Esophagus squamous epithelium (tissue), 5 donors: ENCODE results near the gene ASB2. TPM values are rescaled to one million over a fixed set of nuclear protein-coding genes. Genes with fewer than 3 reads are reported as not detected.

ENCODE experiments used
- DNase-seq: peaks from one replicate; lab custom pipeline; 2025; lab: John Stamatoyannopoulos, UW
- H3K27ac ChIP-seq, 4 donors: fragments of 200-600 bp; sonication (generic); one replicate each; pipeline ENCODE4 v1.5.1; 2016 to 2019; ENCODE audit warnings: mild to moderate bottlenecking in 1 of 4
- H3K27me3 ChIP-seq, 4 donors: fragments of 200-600 bp; sonication (generic); 1 replicate in 3 of 4; 2 replicates in 1 of 4; pipeline versions ENCODE4 v1.5.1 to v1.6.0; 2017 to 2021; ENCODE audit warnings: antibody characterized with exemption in 1 of 4
- H3K36me3 ChIP-seq, 3 donors: fragments of 200-600 bp; sonication (generic); one replicate each; pipeline ENCODE4 v1.5.1; 2016 to 2019
- H3K4me1 ChIP-seq, 3 donors: fragments of 200-600 bp; sonication (generic); one replicate each; pipeline ENCODE4 v1.5.1; 2017 to 2019
- H3K4me3 ChIP-seq, 4 donors: fragments of 200-600 bp; sonication (generic); 1 replicate in 3 of 4; 2 replicates in 1 of 4; pipeline ENCODE4 v1.5.1; 2016 to 2019; ENCODE audit warnings: mild to moderate bottlenecking in 2 of 4, moderate library complexity in 1 of 4
- H3K9me3 ChIP-seq, 3 donors: fragments of 200-600 bp; sonication (generic); one replicate each; pipeline ENCODE4 v1.5.1; 2016 to 2019
- CTCF ChIP-seq, 6 experiments: fragments of 450-650 bp in 4 of 6; fragments of 200-600 bp in 2 of 6; sonication (generic) in 2 of 6; IDR thresholded peaks; one replicate each; pipeline ENCODE4 v1.5.1; 2016 to 2019; ENCODE audit warnings: antibody characterized with exemption in 6 of 6, mild to moderate bottlenecking in 4 of 6, moderate library complexity in 4 of 6
- POLR2A ChIP-seq, 4 donors: fragments of 450-650 bp; IDR thresholded peaks; one replicate each; pipeline ENCODE4 v1.6.1; 2017; ENCODE audit warnings: antibody characterized with exemption in 4 of 4, mild to moderate bottlenecking in 4 of 4, moderate library complexity in 3 of 4
- WGBS, 2 donors: methylation state at CpG; one replicate each; pipeline ENCODE4 v1.1.5; 2018; 5-methylcytosine and 5-hydroxymethylcytosine counted together
- intact Hi-C: fragments of 100-400 bp; cut with DNase I; formaldehyde crosslinking; loops from one replicate; pipeline ENCODE4 v1.15.0; 2022
- total RNA-seq, 4 donors: library from RNA; depleted of rRNA; stranded (reverse); fragments of >200 nt; gene quantifications; one replicate each; pipeline ENCODE4 v1.1.0, GENCODE V29; 2016
- donor health status: DM: yes; HTN: yes; CAD: no.

Gene ASB2
- total RNA-seq, 4 donors from 2014 or later = 0.83 to 8.8 (median 3.7) TPM

- no peak for DNase-seq
- Histone ChIP-seq H3K4me1 (peaks cover 0 to 15% (median 12%) of the 10 kb centered on the region in 3 donors), H3K36me3 (no peaks in the 10 kb centered on the region), H3K4me3 (peak overlapping the region in 1 of 4 donors; percentile 28), H3K9me3 (no peaks in the 10 kb centered on the region), H3K27me3 (peaks cover 0 to 54% (median 2%) of the 10 kb centered on the region in 4 donors), H3K27ac (no peak overlapping the region)
- TF ChIP-seq POLR2A (IDR thresholded peaks at IDR 0.05) (no peak), CTCF (IDR thresholded peaks at IDR 0.05) (peak; percentile 93 to 97 (median 95))
- intact Hi-C loops = loop anchor here (5.0 kb wide), 1 partner anchor 64 kb away; no protein-coding TSS in a partner anchor
- WGBS, 2 donors = 40 to 42% methylated on average over 16 to 19 of the region's 26 CpGs
Observed at GRCh38 chr14:94001501-94002396, 25.4 kb upstream of the ASB2 start.

DNA sequence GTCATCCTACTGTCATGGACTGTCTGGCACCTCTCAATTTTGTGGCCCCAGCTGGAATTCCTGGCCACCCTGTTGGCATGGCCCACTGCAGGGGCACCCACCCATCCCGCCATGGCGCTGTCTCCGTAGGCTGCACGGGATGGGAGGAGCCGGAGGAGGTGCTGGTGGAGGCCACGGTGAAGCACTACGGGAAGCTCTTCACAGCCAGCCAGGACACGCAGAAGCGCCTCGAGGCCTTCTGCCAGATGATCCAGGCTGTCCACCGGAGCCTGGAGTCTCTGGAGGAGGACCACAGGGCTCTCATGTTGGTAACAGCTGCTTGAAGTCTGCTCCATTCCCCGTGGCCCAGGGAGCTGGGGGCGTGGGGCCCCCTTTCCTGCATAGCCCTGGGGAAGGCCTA is 24.6 kb upstream of the ASB2 start:
- Histone ChIP-seq H3K27me3 (peaks cover 0 to 55% (median 2%) of the 10 kb centered on the region in 4 donors), H3K27ac (no peak overlapping the region), H3K9me3 (no peaks in the 10 kb centered on the region), H3K4me3 (no peak overlapping the region), H3K36me3 (no peaks in the 10 kb centered on the region), H3K4me1 (peaks cover 0 to 19% (median 12%) of the 10 kb centered on the region in 3 donors)
- no peak for TF ChIP-seq CTCF (IDR thresholded peaks at IDR 0.05)
- TF ChIP-seq POLR2A (IDR thresholded peaks at IDR 0.05) = no peak
- WGBS, 2 donors = 40% methylated on average over 9 of the region's 13 CpGs; no CpG with 5 or more reads in 1 of the 2 donors
- DNase-seq = no peak
- intact Hi-C loops = loop anchor here (5.0 kb wide), 1 partner anchor 64 kb away; no protein-coding TSS in a partner anchor

- no peak for TF ChIP-seq POLR2A (IDR thresholded peaks at IDR 0.05)
- no peak for TF ChIP-seq CTCF (IDR thresholded peaks at IDR 0.05)
- 87 to 88% methylated on average over 4 to 6 of the region's 6 CpGs for WGBS, 2 donors
- H3K36me3 ChIP-seq = no peaks in the 10 kb centered on the region
- H3K4me3 ChIP-seq = no peak overlapping the region
- H3K4me1 ChIP-seq = peaks cover 0 to 27% (median 19%) of the 10 kb centered on the region in 3 donors
- H3K27ac ChIP-seq = no peak overlapping the region
- no peak for DNase-seq
- intact Hi-C loops = loop anchor here (5.0 kb wide), 1 partner anchor 63 kb away; no protein-coding TSS in a partner anchor
- H3K27me3 ChIP-seq = peaks cover 0 to 57% (median 2%) of the 10 kb centered on the region in 4 donors
- H3K9me3 ChIP-seq = no peaks in the 10 kb centered on the region
Observed at GRCh38 chr14:94000267-94000666, 23.9 kb upstream of the ASB2 start.

DNA sequence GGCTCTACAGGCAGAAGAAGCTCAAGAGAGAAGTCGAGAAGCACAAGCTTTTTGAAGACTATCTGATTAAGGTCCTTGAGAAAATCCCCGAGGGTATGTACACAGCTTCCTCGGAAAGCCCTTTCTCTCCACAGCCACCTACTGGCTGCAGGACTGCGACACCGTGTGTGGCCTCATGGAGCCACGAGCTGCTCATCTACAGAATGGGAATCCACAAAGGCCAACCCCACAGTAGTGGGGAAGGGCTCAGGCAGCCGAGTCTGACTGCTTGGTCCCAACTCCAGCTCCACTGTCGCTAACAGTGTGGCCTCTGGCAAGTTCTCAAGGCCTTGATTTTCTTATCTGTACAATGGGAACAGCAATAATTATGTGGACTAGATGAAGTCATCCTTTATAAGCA is 23.2 kb upstream of the ASB2 start:
- Histone ChIP-seq H3K27me3 (peaks cover 0 to 50% (median 2%) of the 10 kb centered on the region in 4 donors), H3K36me3 (no peaks in the 10 kb centered on the region), H3K9me3 (no peaks in the 10 kb centered on the region), H3K4me3 (no peak overlapping the region), H3K27ac (no peak overlapping the region), H3K4me1 (peaks cover 0 to 34% (median 23%) of the 10 kb centered on the region in 3 donors)
- WGBS, 2 donors = 45 to 94% methylated on average over 3 to 7 of the region's 8 CpGs
- no peak for TF ChIP-seq POLR2A (IDR thresholded peaks at IDR 0.05)
- no peak for TF ChIP-seq CTCF (IDR thresholded peaks at IDR 0.05)
- intact Hi-C loops = no loop called here
- DNase-seq = no peak

DNA sequence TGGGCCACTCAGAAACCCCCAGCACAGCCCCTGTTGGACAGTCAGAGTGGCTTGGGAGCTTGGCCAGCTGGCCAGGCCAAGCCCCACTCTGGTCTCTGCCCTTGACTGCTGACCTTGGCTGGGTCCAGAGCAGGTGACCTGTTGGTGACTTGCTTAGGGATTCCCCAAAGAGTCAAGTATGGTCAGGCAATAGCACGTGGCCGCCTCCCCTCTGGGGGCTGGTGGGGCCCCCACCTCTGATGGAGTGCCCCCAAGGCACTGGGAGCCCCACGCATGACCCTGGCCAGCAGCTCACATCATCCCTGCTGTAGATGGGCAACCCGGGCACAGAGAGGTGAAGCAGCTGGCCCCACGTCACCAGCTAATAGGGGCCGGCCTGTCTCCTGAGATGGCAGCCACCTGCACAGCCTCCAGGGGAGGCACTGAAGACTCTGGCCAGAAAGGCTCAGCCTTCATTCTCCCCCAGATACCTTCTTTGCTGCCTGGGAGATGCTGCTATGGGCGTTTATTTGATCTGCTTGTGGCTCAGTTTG is 22.6 kb upstream of the ASB2 start:
- Histone ChIP-seq H3K27me3 (peaks cover 0 to 44% (median 2%) of the 10 kb centered on the region in 4 donors), H3K4me1 (peaks cover 0 to 36% (median 26%) of the 10 kb centered on the region in 3 donors), H3K36me3 (no peaks in the 10 kb centered on the region), H3K9me3 (no peaks in the 10 kb centered on the region), H3K4me3 (no peak overlapping the region), H3K27ac (no peak overlapping the region)
- 60 to 75% methylated on average over 2 to 4 of the region's 7 CpGs for WGBS, 2 donors
- intact Hi-C loops = no loop called here
- DNase-seq = no peak
- no peak for TF ChIP-seq POLR2A (IDR thresholded peaks at IDR 0.05)
- TF ChIP-seq CTCF (IDR thresholded peaks at IDR 0.05) = no peak
